Right renal cortex interstitium (tissue), 3 donors: Measurements from ENCODE around the gene ZCCHC17. TPM values are rescaled to one million over a fixed set of nuclear protein-coding genes. Genes with fewer than 3 reads are reported as not detected.

ENCODE experiments used
- polyA plus RNA-seq, 3 donors: library from polyadenylated mRNA; unstranded; fragments of 120-200 nt; gene quantifications; one replicate each; pipeline ENCODE4 v1.2.1, GENCODE V29; 2013; ENCODE audit not compliant: insufficient read length in 3 of 3

The ZCCHC17 gene
- polyA plus RNA-seq, 3 donors, result 51.3 to 56.1 (median 53.9) TPM

Other genes with a start within 250 kb of the ZCCHC17 start
- gene PUM1, start 231.3 kb upstream of the ZCCHC17 start, polyA plus RNA-seq, result 100 to 1,000 TPM; 132 to 140 (median 137) TPM
- gene NKAIN1, start 57.1 kb upstream of the ZCCHC17 start, polyA plus RNA-seq, result 1 to 10 TPM; 3.4 to 3.9 (median 3.5) TPM
- gene SNRNP40, start 244 bp upstream of the ZCCHC17 start, polyA plus RNA-seq, result 10 to 100 TPM; 66.8 to 76.8 (median 73.1) TPM
- 10 to 100 TPM; 77.2 to 91.3 (median 87.8) TPM for gene FABP3, start 76.0 kb downstream of the ZCCHC17 start, polyA plus RNA-seq
- 10 to 100 TPM; 32.6 to 38.6 (median 35.9) TPM for gene SERINC2, start 116.2 kb downstream of the ZCCHC17 start, polyA plus RNA-seq